H1 (cell line): ENCODE results near the gene LDLR. TPM values are rescaled to one million over a fixed set of nuclear protein-coding genes. Genes with fewer than 3 reads are reported as not detected.

Experiments
- CTCF ChIA-PET: fragments of 300-600 bp; sonication (Branson Sonifier 250); formaldehyde crosslinking; loops from one replicate; lab custom pipeline; 2021; ENCODE audit not compliant: partially characterized antibody; lab: Charles Lee
- POLR2A ChIA-PET: fragments of 300-600 bp; sonication (Branson Sonifier 250); formaldehyde crosslinking; loops from one replicate; lab custom pipeline; 2021; ENCODE audit warnings: inconsistent platforms; ENCODE audit not compliant: partially characterized antibody; lab: Charles Lee
- DNase-seq, 2 experiments: peaks; one replicate each; pipeline versions ENCODE4 v3.0.0 to v3.0.0-alpha.2; 2010 to 2022; ENCODE audit warnings: low spot score in 2 of 2, low read depth in 1 of 2, mixed read lengths in 1 of 2
- FAIRE-seq: peaks from 2 replicates; lab custom pipeline; 2011; peaks lifted over from hg19 to GRCh38; lab: Jason Lieb, UNC
- H2AFZ ChIP-seq: 2 replicates; pipeline ENCODE4 v1.8.1; 2012; ENCODE audit warnings: low read length, inconsistent platforms
- H2AK5ac ChIP-seq: 2 replicates; pipeline ENCODE4 v1.6.1; 2013; ENCODE audit warnings: low read depth, low read length
- H2BK120ac ChIP-seq: replicated peaks from 2 replicates; pipeline ENCODE3; 2013; ENCODE audit warnings: low read depth, low read length, inconsistent platforms
- H2BK12ac ChIP-seq: 2 replicates; pipeline ENCODE4 v1.6.1; 2013; ENCODE audit warnings: low read depth, low read length
- H2BK15ac ChIP-seq: 2 replicates; pipeline ENCODE4 v1.6.1; 2013; ENCODE audit warnings: low read length
- H2BK20ac ChIP-seq: 2 replicates; pipeline ENCODE4 v1.6.1; 2013; ENCODE audit warnings: low read length
- H2BK5ac ChIP-seq: 2 replicates; pipeline ENCODE4 v1.6.1; 2013; ENCODE audit warnings: low read depth, low read length
- H3K14ac ChIP-seq: 2 replicates; pipeline ENCODE4 v1.6.1; 2013; ENCODE audit warnings: inconsistent platforms; ENCODE audit not compliant: insufficient read length
- H3K18ac ChIP-seq: 2 replicates; pipeline ENCODE4 v1.6.1; 2013; ENCODE audit warnings: low read length; ENCODE audit errors: extremely low read depth
- H3K23ac ChIP-seq: 2 replicates; pipeline ENCODE4 v1.6.1; 2013; ENCODE audit warnings: inconsistent platforms; ENCODE audit not compliant: insufficient read length
- H3K23me2 ChIP-seq: 2 replicates; pipeline ENCODE4 v1.6.1; 2013; ENCODE audit warnings: low read depth, low read length
- H3K27ac ChIP-seq: 2 replicates; pipeline ENCODE4 v1.6.1; 2011; ENCODE audit warnings: low read depth, low read length, inconsistent platforms
- H3K27me3 ChIP-seq, 4 experiments: replicated peaks in 1 of 4; 1 replicate in 1 of 4; 2 replicates in 3 of 4; pipeline versions ENCODE4 v1.6.1 to v1.8.1; 2011 to 2013; ENCODE audit warnings: low read length in 3 of 4, mild to moderate bottlenecking in 3 of 4, inconsistent platforms in 2 of 4, mixed read lengths in 2 of 4, moderate library complexity in 1 of 4; ENCODE audit not compliant: control insufficient read depth in 3 of 4, insufficient read depth in 3 of 4; ENCODE audit errors: extremely low read depth in 1 of 4
- H3K36me3 ChIP-seq, 4 experiments: 2 replicates each; pipeline versions ENCODE4 v1.6.1 to v1.8.1; 2011 to 2013; ENCODE audit warnings: mild to moderate bottlenecking in 4 of 4, low read length in 3 of 4, moderate library complexity in 2 of 4, control low read depth in 1 of 4, inconsistent platforms in 1 of 4; ENCODE audit not compliant: insufficient read depth in 4 of 4, control insufficient read depth in 2 of 4
- H3K4ac ChIP-seq: replicated peaks from 2 replicates; pipeline ENCODE3; 2013; ENCODE audit warnings: low read length, low read depth, mixed read lengths, inconsistent platforms; ENCODE audit not compliant: insufficient read length
- H3K4me1 ChIP-seq, 4 experiments: replicated peaks in 1 of 4; 1 replicate in 1 of 4; 2 replicates in 3 of 4; pipeline versions ENCODE4 v1.6.1 to v1.8.1; 2011 to 2013; ENCODE audit warnings: low read length in 3 of 4, inconsistent platforms in 2 of 4, mixed read lengths in 1 of 4; ENCODE audit not compliant: insufficient read depth in 4 of 4, control insufficient read depth in 3 of 4
- H3K4me2 ChIP-seq, 2 experiments: 2 replicates each; pipeline versions ENCODE4 v1.6.1 to v1.8.1; 2011 to 2013; ENCODE audit warnings: low read depth in 2 of 2, low read length in 2 of 2, control low read depth in 1 of 2, inconsistent platforms in 1 of 2, mild to moderate bottlenecking in 1 of 2; ENCODE audit not compliant: insufficient read depth in 1 of 2
- H3K4me3 ChIP-seq, 4 experiments: fragments of 200-600, 300-600 bp in 1 of 4; sonication (generic), shearing (Covaris generic), sonication (Bioruptor Twin) in 1 of 4; 2 replicates each; pipeline versions ENCODE4 v1.5.1 to v1.8.1; 2011 to 2016; ENCODE audit warnings: low read length in 4 of 4, low read depth in 3 of 4, control low read depth in 2 of 4, inconsistent platforms in 2 of 4, mild to moderate bottlenecking in 2 of 4, mixed read lengths in 1 of 4, moderate library complexity in 1 of 4; ENCODE audit not compliant: insufficient read depth in 2 of 4; ENCODE audit errors: extremely low read depth in 1 of 4
- H3K56ac ChIP-seq: replicated peaks from 2 replicates; pipeline ENCODE3; 2013; ENCODE audit warnings: low read depth, mild to moderate bottlenecking, mixed read lengths, low read length, inconsistent platforms; ENCODE audit not compliant: insufficient read length
- H3K79me1 ChIP-seq: 2 replicates; pipeline ENCODE4 v1.6.1; 2013; ENCODE audit warnings: low read depth, low read length, control low read depth
- H3K79me2 ChIP-seq, 2 experiments: 2 replicates each; pipeline versions ENCODE4 v1.6.1 to v1.8.1; 2012 to 2013; ENCODE audit warnings: low read length in 2 of 2, mild to moderate bottlenecking in 2 of 2, inconsistent platforms in 1 of 2; ENCODE audit not compliant: insufficient read depth in 2 of 2, control insufficient read depth in 1 of 2
- H3K9ac ChIP-seq, 4 experiments: replicated peaks in 1 of 4; 1 replicate in 1 of 4; 2 replicates in 3 of 4; pipeline versions ENCODE4 v1.6.1 to v1.8.1; 2011 to 2013; ENCODE audit warnings: low read depth in 3 of 4, low read length in 3 of 4, control low read depth in 2 of 4, mild to moderate bottlenecking in 2 of 4, moderate library complexity in 2 of 4, inconsistent platforms in 1 of 4; ENCODE audit errors: extremely low read depth in 1 of 4
- H3K9me3 ChIP-seq, 2 experiments: 2 replicates each; pipeline versions ENCODE4 v1.6.1 to v1.8.1; 2012 to 2013; ENCODE audit warnings: mild to moderate bottlenecking in 2 of 2, moderate library complexity in 2 of 2, control low read depth in 1 of 2, inconsistent platforms in 1 of 2, low read depth in 1 of 2, low read length in 1 of 2, mixed read lengths in 1 of 2; ENCODE audit not compliant: insufficient read depth in 2 of 2
- H4K20me1 ChIP-seq, 2 experiments: replicated peaks in 1 of 2; 2 replicates each; pipeline versions ENCODE3 to v1.8.1; 2011 to 2013; ENCODE audit warnings: inconsistent platforms in 2 of 2, low read length in 2 of 2, mild to moderate bottlenecking in 1 of 2; ENCODE audit not compliant: insufficient read depth in 2 of 2, control insufficient read depth in 1 of 2
- H4K5ac ChIP-seq: 2 replicates; pipeline ENCODE4 v1.6.1; 2013; ENCODE audit warnings: low read length, low read depth, mixed read lengths, inconsistent platforms; ENCODE audit not compliant: insufficient read length
- H4K8ac ChIP-seq: 2 replicates; pipeline ENCODE4 v1.8.0; 2013; ENCODE audit warnings: mild to moderate bottlenecking, moderate library complexity, low read length, inconsistent platforms; ENCODE audit not compliant: insufficient read depth; ENCODE audit errors: extremely low read depth
- H4K91ac ChIP-seq: replicated peaks from 2 replicates; pipeline ENCODE3; 2013; ENCODE audit warnings: low read length, mixed read lengths, inconsistent platforms; ENCODE audit not compliant: insufficient read length
- BRCA1 ChIP-seq: IDR thresholded peaks from 2 replicates; pipeline ENCODE4 v1.6.1; 2012; ENCODE audit warnings: low read depth, low read length, improper control_type of control experiment
- CBX5 ChIP-seq: fragments of 300-800, 300-1000 bp; sonication (generic); IDR thresholded peaks from 2 replicates; pipeline ENCODE4 v1.7.1; 2016; ENCODE audit warnings: antibody characterized with exemption, low read length, low read depth
- CHD1 ChIP-seq: IDR thresholded peaks from 2 replicates; pipeline ENCODE4 v1.6.1; 2012; ENCODE audit warnings: low read depth, low read length, improper control_type of control experiment
- EGR1 ChIP-seq: IDR thresholded peaks from 2 replicates; pipeline ENCODE4 v1.6.1; 2011; ENCODE audit warnings: low read depth, low read length, borderline replicate concordance
- EP300 ChIP-seq, 2 experiments: IDR thresholded peaks; 1 replicate in 1 of 2; 2 replicates in 1 of 2; pipeline ENCODE4 v1.6.1; 2011 to 2012; ENCODE audit warnings: low read depth in 2 of 2, low read length in 2 of 2, mild to moderate bottlenecking in 2 of 2, borderline replicate concordance in 1 of 2, inconsistent platforms in 1 of 2, moderate library complexity in 1 of 2
- FOSL1 ChIP-seq: IDR thresholded peaks from 2 replicates; pipeline ENCODE4 v1.6.1; 2011; ENCODE audit warnings: mild to moderate bottlenecking, low read depth, low read length, moderate library complexity; ENCODE audit not compliant: insufficient read depth
- GTF2F1 ChIP-seq: IDR thresholded peaks from 2 replicates; pipeline ENCODE4 v1.6.1; 2012; ENCODE audit warnings: low read depth, low read length, improper control_type of control experiment, borderline replicate concordance
- RAD21 ChIP-seq, 2 experiments: IDR thresholded peaks in 1 of 2; conservative IDR thresholded peaks in 1 of 2; 2 replicates each; pipeline ENCODE4 v1.6.1; 2011; ENCODE audit warnings: low read depth in 2 of 2, low read length in 2 of 2, improper control_type of control experiment in 1 of 2, inconsistent platforms in 1 of 2, mild to moderate bottlenecking in 1 of 2, moderate library complexity in 1 of 2
- RXRA ChIP-seq: IDR thresholded peaks from 2 replicates; pipeline ENCODE4 v1.6.1; 2011; ENCODE audit warnings: low read depth, mild to moderate bottlenecking, low read length, moderate library complexity; ENCODE audit not compliant: insufficient read depth
- SAP30 ChIP-seq: fragments of 300-600 bp; sonication (generic); IDR thresholded peaks from 2 replicates; pipeline ENCODE4 v1.7.1; 2012; ENCODE audit warnings: low read length, moderate library complexity, mild to moderate bottlenecking, inconsistent platforms; ENCODE audit not compliant: insufficient read depth, insufficient replicate concordance
- TAF1 ChIP-seq: IDR thresholded peaks from 2 replicates; pipeline ENCODE4 v1.6.1; 2011; ENCODE audit warnings: mild to moderate bottlenecking, low read depth, low read length
- YY1 ChIP-seq: IDR thresholded peaks from 2 replicates; pipeline ENCODE4 v1.6.1; 2011; ENCODE audit warnings: low read depth, mild to moderate bottlenecking, low read length
- ZNF274 ChIP-seq: IDR thresholded peaks from 2 replicates; pipeline ENCODE4 v1.7.0; 2012; ENCODE audit warnings: low read length, borderline replicate concordance; ENCODE audit errors: extremely low read depth
- WGBS, 2 experiments: shearing (Covaris generic) in 1 of 2; methylation state at CpG; one replicate each; pipeline versions ENCODE4 v1.1.6 to v1.1.7; 2013 to 2015; ENCODE audit warnings: low lambda C conversion rate in 2 of 2, mixed read lengths in 2 of 2, inconsistent platforms in 1 of 2, low coverage in 1 of 2, missing lambda C conversion rate in 1 of 2; ENCODE audit not compliant: insufficient replicate concordance in 2 of 2, insufficient coverage in 1 of 2, insufficient read length in 1 of 2; ENCODE audit errors: extremely low coverage in 1 of 2, missing lambda C conversion rate in 1 of 2; 5-methylcytosine and 5-hydroxymethylcytosine counted together
- polyA plus RNA-seq, 7 experiments: library from polyadenylated mRNA; depleted of rRNA in 3 of 7; stranded (reverse) in 5 of 7; unstranded in 2 of 7; fragments of >200 nt in 5 of 7; fragments of 200-250 nt in 2 of 7; gene quantifications; 1 replicate in 5 of 7; 2 replicates in 1 of 7; 4 replicates in 1 of 7; pipeline versions ENCODE4 v1.2.1 to v1.2.3, GENCODE V29; 2011 to 2013; ENCODE audit warnings: missing spikeins in 2 of 7, mixed read lengths in 2 of 7
- total RNA-seq: library from RNA; stranded (reverse); fragmentation: NEBNext Ultra II Directional; extraction: Animal tissue kit (Norgen Biotek cat#: 25700); gene quantifications from 2 replicates; pipeline ENCODE4 v1.2.1, GENCODE V29; 2021

The LDLR gene
- total and polyA plus RNA-seq, 2 of the 8 experiments (the other 6 are each of a cell fraction or from before 2014, with no cell fraction given): 70.1 to 118 TPM

- Histone ChIP-seq H3K27me3 (no peaks in the 10 kb centered on the region), H3K9ac (no peak overlapping the region), H3K18ac (no peak overlapping the region), H3K4ac (no peak overlapping the region), H3K79me2 (no peaks in the 10 kb centered on the region), H3K79me1 (peaks cover 5% of the 10 kb centered on the region; the same call in 1 of the 2 replicates), H4K91ac (no peak overlapping the region), H4K20me1 (peaks cover 0 to 6% of the 10 kb centered on the region in 2 experiments), H4K8ac (no peak overlapping the region), H2BK20ac (no peak overlapping the region), H3K9me3 (no peaks in the 10 kb centered on the region), H3K4me2 (no peak overlapping the region), H2BK5ac (no peak overlapping the region), H2BK120ac (no peak overlapping the region), H3K14ac (no peak overlapping the region), H2AFZ (no peak overlapping the region), H3K4me3 (no peak overlapping the region), H3K4me1 (no peaks in the 10 kb centered on the region), H2BK12ac (no peak overlapping the region), H3K36me3 (peaks cover 30 to 52% (median 42%) of the 10 kb centered on the region in 4 experiments), H2AK5ac (no peak overlapping the region), H4K5ac (no peak overlapping the region), H2BK15ac (no peak overlapping the region), H3K23ac (no peak overlapping the region), H3K23me2 (no peaks in the 10 kb centered on the region), H3K27ac (no peak overlapping the region), H3K56ac (no peak overlapping the region)
- POLR2A ChIA-PET: no interaction called here
- DNase-seq (no peak), FAIRE-seq (no peak)
- CTCF ChIA-PET: interaction anchor here (0.6 to 2.0 kb wide), 3 partner anchors 10 to 85 kb away, joined by 3 to 4 read pairs (median 3); no protein-coding TSS in a partner anchor
- WGBS, 2 experiments: 95% methylated on average over 33 of the region's 33 CpGs; no CpG with 5 or more reads in 1 of the 2 experiments
- TF ChIP-seq CBX5: no peak
- TF ChIP-seq RAD21 (IDR thresholded peaks at IDR 0.05 in 1 of 2, conservative IDR thresholded peaks at IDR 0.05 in 1 of 2; ENCODE audit: low read depth in 2 of 2, low read length in 2 of 2): no peak
- no peak for TF ChIP-seq TAF1
- no peak for TF ChIP-seq GTF2F1
- TF ChIP-seq CHD1: no peak
- no peak for TF ChIP-seq RXRA
- no peak for TF ChIP-seq SAP30
- no peak for TF ChIP-seq EP300 (IDR thresholded peaks at IDR 0.05; ENCODE audit: borderline replicate concordance in 1 of 2, low read depth in 2 of 2, low read length in 2 of 2)
- no peak for TF ChIP-seq YY1
- TF ChIP-seq ZNF274: no peak
- TF ChIP-seq FOSL1: no peak
- TF ChIP-seq BRCA1: no peak
- TF ChIP-seq EGR1: no peak
Observed at GRCh38 chr19:11041194-11041593, 48.1 kb upstream of the LDLR start.
